Neural crest cell (in vitro differentiated cells): Measurements from ENCODE around the gene EMB. TPM values are rescaled to one million over a fixed set of nuclear protein-coding genes. Genes with fewer than 3 reads are reported as not detected.
"Not testable (repeated sequence)": the region's sequence is repeated elsewhere in the genome, so short reads cannot be mapped to it uniquely, and the experiment has no call there.

ENCODE experiments used
- DNase-seq: peaks from one replicate; pipeline ENCODE4 v3.0.0; 2021; ENCODE audit warnings: low read depth, mixed read lengths, low spot score
- H3K27ac Mint-ChIP-seq: one replicate; pipeline ENCODE4 v1.8.0; 2021; ENCODE audit warnings: mild to moderate bottlenecking, mixed read lengths; ENCODE audit not compliant: unreplicated experiment
- H3K27me3 Mint-ChIP-seq: 2 replicates; pipeline ENCODE4 v1.8.0; 2021; ENCODE audit warnings: low read depth, mild to moderate bottlenecking, mixed read lengths
- H3K36me3 Mint-ChIP-seq: 2 replicates; pipeline ENCODE4 v1.8.0; 2021; ENCODE audit warnings: low read depth, mild to moderate bottlenecking, mixed read lengths
- H3K4me1 Mint-ChIP-seq: 2 replicates; pipeline ENCODE4 v1.8.0; 2021; ENCODE audit warnings: mixed read lengths
- H3K4me3 Mint-ChIP-seq: one replicate; pipeline ENCODE4 v1.8.0; 2021; ENCODE audit warnings: mild to moderate bottlenecking, mixed read lengths
- H3K9me3 Mint-ChIP-seq: 2 replicates; pipeline ENCODE4 v1.8.0; 2021; ENCODE audit warnings: mixed read lengths
- CTCF ChIP-seq: fragments of 200-600 bp; sonication (generic); conservative IDR thresholded peaks from 2 replicates; pipeline ENCODE4 v1.5.0; 2021; ENCODE audit warnings: antibody characterized with exemption, mild to moderate bottlenecking
- total RNA-seq: library from RNA; stranded (reverse); gene quantifications from 2 replicates; pipeline ENCODE4 v1.2.1, GENCODE V29; 2021

Gene EMB
- total RNA-seq, 1 donor from 2014 or later = 16.9 TPM

GRCh38 chr5:50463047-50463446, 22.0 kb upstream of the EMB start:
- no peaks in the 10 kb centered on the region for H3K27me3 Mint-ChIP-seq
- H3K27ac Mint-ChIP-seq = no peak overlapping the region
- no peak overlapping the region for H3K4me3 Mint-ChIP-seq
- peaks cover 3% of the 10 kb centered on the region for H3K36me3 Mint-ChIP-seq
- DNase-seq = no peak
- H3K9me3 Mint-ChIP-seq = peaks cover 9% of the 10 kb centered on the region
- TF ChIP-seq CTCF = no peak
- H3K4me1 Mint-ChIP-seq = no peaks in the 10 kb centered on the region

- DNase-seq, H3K27me3 Mint-ChIP-seq, H3K4me1 Mint-ChIP-seq, H3K27ac Mint-ChIP-seq, H3K4me3 Mint-ChIP-seq, H3K36me3 Mint-ChIP-seq: not testable (repeated sequence)
- H3K9me3 Mint-ChIP-seq = peaks cover 11% of the 10 kb centered on the region
These were observed 21.5 kb upstream of the EMB start for GRCh38 chr5:50462579-50462978.

GRCh38 chr5:50458372-50458771, 17.3 kb upstream of the EMB start:
- not testable (repeated sequence) for H3K4me3 Mint-ChIP-seq, DNase-seq, H3K4me1 Mint-ChIP-seq, H3K27ac Mint-ChIP-seq, H3K27me3 Mint-ChIP-seq
- Mint-ChIP-seq H3K36me3 (peaks cover 10% of the 10 kb centered on the region), H3K9me3 (peaks cover 16% of the 10 kb centered on the region)

GRCh38 chr5:50449241-50449640, 8.2 kb upstream of the EMB start:
- H3K4me3 Mint-ChIP-seq, H3K27ac Mint-ChIP-seq, H3K9me3 Mint-ChIP-seq, H3K27me3 Mint-ChIP-seq, H3K36me3 Mint-ChIP-seq, DNase-seq, H3K4me1 Mint-ChIP-seq: not testable (repeated sequence)

- Mint-ChIP-seq H3K27me3 (peaks cover 9% of the 10 kb centered on the region), H3K4me1 (no peaks in the 10 kb centered on the region), H3K9me3 (peaks cover 2% of the 10 kb centered on the region), H3K36me3 (no peaks in the 10 kb centered on the region), H3K4me3 (no peak overlapping the region), H3K27ac (no peak overlapping the region)
- no peak for TF ChIP-seq CTCF
- DNase-seq = no peak
These were observed 6.9 kb upstream of the EMB start for GRCh38 chr5:50447941-50448340.

- no peak for TF ChIP-seq CTCF
- Mint-ChIP-seq H3K4me1 (no peaks in the 10 kb centered on the region), H3K9me3 (peaks cover 2% of the 10 kb centered on the region), H3K4me3 (no peak overlapping the region), H3K27ac (no peak overlapping the region), H3K36me3 (no peaks in the 10 kb centered on the region), H3K27me3 (peaks cover 13% of the 10 kb centered on the region)
- DNase-seq = no peak
These were observed 6.1 kb upstream of the EMB start for GRCh38 chr5:50447228-50447627.

- TF ChIP-seq CTCF = no peak
- Mint-ChIP-seq H3K4me3 (no peak overlapping the region), H3K4me1 (peaks cover 7% of the 10 kb centered on the region), H3K27ac (no peak overlapping the region), H3K27me3 (peaks cover 15% of the 10 kb centered on the region), H3K9me3 (no peaks in the 10 kb centered on the region), H3K36me3 (no peaks in the 10 kb centered on the region)
- no peak for DNase-seq
These were observed 4.3 kb upstream of the EMB start for GRCh38 chr5:50445296-50445949.

- not testable (repeated sequence) for H3K27ac Mint-ChIP-seq, H3K9me3 Mint-ChIP-seq, H3K36me3 Mint-ChIP-seq, DNase-seq
- Mint-ChIP-seq H3K4me3 (peak overlapping the region; percentile 61), H3K4me1 (peaks cover 13% of the 10 kb centered on the region), H3K27me3 (peaks cover 15% of the 10 kb centered on the region)
These were observed 1.8 kb upstream of the EMB start for GRCh38 chr5:50442559-50443539.
